ENCODE data around the gene MITF.

MITF gene

DNA sequence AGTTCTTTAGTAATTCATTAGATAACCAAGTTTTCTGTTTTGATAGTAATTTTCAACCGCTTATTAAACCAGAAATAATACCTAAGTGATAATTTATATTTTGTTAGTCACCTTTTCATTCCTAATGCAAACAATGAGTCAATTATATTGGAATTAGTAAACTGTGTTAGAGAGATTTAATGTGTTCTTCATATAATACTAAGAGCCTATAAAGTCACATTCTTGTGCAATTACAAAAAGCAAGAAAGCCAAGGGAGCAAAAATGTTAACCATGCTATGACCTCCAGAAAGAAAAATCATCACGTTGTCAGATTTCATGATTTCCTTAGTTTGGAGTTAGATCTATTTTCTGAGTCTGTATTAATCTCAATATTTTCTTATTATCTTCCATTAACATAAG lies 151.4 kb downstream of the MITF start:
- no peak overlapping the region for H3K4me2 ChIP-seq (ENCODE audit: low read length)
- no peaks in the 10 kb centered on the region for H3F3A ChIP-seq (ENCODE audit: control insufficient read depth, insufficient read depth)
- no peaks in the 10 kb centered on the region for H3K9me3 ChIP-seq (ENCODE audit: control insufficient read depth, insufficient read depth, low read length)
- H3K36me3 ChIP-seq (ENCODE audit: control insufficient read depth, low read length): no peaks in the 10 kb centered on the region
- no peak overlapping the region for H3K4me3 ChIP-seq (ENCODE audit: low read length)
- H3K79me2 ChIP-seq (ENCODE audit: control insufficient read depth, low read length): no peaks in the 10 kb centered on the region
- H3K4me1 ChIP-seq (ENCODE audit: control insufficient read depth, low read length): peaks cover 12% of the 10 kb centered on the region
- no peaks in the 10 kb centered on the region for H3K27me3 ChIP-seq (ENCODE audit: control insufficient read depth, low read length)
- H3K27ac ChIP-seq (ENCODE audit: low read depth, low read length): no peak overlapping the region
- H4K20me1 ChIP-seq (ENCODE audit: control insufficient read depth, insufficient read depth, low read depth, low read length): no peaks in the 10 kb centered on the region
- TF ChIP-seq EZH2phosphoT487 (IDR thresholded peaks at IDR 0.05; ENCODE audit: borderline replicate concordance, low read length): no peak
- TF ChIP-seq, protein P1, sequence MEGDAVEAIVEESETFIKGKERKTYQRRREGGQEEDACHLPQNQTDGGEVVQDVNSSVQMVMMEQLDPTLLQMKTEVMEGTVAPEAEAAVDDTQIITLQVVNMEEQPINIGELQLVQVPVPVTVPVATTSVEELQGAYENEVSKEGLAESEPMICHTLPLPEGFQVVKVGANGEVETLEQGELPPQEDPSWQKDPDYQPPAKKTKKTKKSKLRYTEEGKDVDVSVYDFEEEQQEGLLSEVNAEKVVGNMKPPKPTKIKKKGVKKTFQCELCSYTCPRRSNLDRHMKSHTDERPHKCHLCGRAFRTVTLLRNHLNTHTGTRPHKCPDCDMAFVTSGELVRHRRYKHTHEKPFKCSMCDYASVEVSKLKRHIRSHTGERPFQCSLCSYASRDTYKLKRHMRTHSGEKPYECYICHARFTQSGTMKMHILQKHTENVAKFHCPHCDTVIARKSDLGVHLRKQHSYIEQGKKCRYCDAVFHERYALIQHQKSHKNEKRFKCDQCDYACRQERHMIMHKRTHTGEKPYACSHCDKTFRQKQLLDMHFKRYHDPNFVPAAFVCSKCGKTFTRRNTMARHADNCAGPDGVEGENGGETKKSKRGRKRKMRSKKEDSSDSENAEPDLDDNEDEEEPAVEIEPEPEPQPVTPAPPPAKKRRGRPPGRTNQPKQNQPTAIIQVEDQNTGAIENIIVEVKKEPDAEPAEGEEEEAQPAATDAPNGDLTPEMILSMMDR (IDR thresholded peaks at IDR 0.05; ENCODE audit: low read depth, low read length, poor library complexity, severe bottlenecking): no peak
- no peaks in the 10 kb centered on the region for H3K9me2 ChIP-seq (replicated peaks; ENCODE audit: control insufficient read depth, low read length)

DNA sequence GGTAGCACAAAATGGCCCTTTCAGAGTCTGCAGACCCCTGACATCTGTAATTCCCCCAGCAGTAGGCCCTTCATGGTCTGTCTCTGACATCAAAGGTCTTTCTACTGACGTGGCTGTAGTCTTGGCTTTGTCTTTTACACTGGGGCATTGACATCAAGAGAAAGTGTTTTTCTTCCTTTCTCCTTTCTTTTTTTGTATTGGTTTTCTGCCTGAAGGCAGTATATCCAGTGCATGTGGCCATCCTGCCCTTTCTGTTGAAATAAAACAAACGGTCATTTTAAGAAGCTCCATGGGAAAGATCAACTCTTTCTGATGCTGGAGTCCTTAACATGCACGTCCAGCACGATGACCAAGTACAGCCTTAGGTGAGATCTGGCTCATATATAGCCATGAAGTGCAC lies 153.4 kb downstream of the MITF start:
- Histone ChIP-seq H3F3A (ENCODE audit: control insufficient read depth, insufficient read depth) (no peaks in the 10 kb centered on the region), H3K27me3 (ENCODE audit: control insufficient read depth, low read length) (no peaks in the 10 kb centered on the region), H4K20me1 (ENCODE audit: control insufficient read depth, insufficient read depth, low read depth, low read length) (no peaks in the 10 kb centered on the region), H3K36me3 (ENCODE audit: control insufficient read depth, low read length) (no peaks in the 10 kb centered on the region), H3K4me2 (ENCODE audit: low read length) (no peak overlapping the region), H3K79me2 (ENCODE audit: control insufficient read depth, low read length) (no peaks in the 10 kb centered on the region), H3K9me3 (ENCODE audit: control insufficient read depth, insufficient read depth, low read length) (no peaks in the 10 kb centered on the region), H3K27ac (ENCODE audit: low read depth, low read length) (no peak overlapping the region), H3K9me2 (replicated peaks; ENCODE audit: control insufficient read depth, low read length) (no peaks in the 10 kb centered on the region), H3K4me3 (ENCODE audit: low read length) (no peak overlapping the region), H3K4me1 (ENCODE audit: control insufficient read depth, low read length) (peaks cover 4% of the 10 kb centered on the region)
- TF ChIP-seq, protein P1 (IDR thresholded peaks at IDR 0.05; ENCODE audit: low read depth, low read length, poor library complexity, severe bottlenecking): no peak
- TF ChIP-seq EZH2phosphoT487 (IDR thresholded peaks at IDR 0.05; ENCODE audit: borderline replicate concordance, low read length): no peak

DNA sequence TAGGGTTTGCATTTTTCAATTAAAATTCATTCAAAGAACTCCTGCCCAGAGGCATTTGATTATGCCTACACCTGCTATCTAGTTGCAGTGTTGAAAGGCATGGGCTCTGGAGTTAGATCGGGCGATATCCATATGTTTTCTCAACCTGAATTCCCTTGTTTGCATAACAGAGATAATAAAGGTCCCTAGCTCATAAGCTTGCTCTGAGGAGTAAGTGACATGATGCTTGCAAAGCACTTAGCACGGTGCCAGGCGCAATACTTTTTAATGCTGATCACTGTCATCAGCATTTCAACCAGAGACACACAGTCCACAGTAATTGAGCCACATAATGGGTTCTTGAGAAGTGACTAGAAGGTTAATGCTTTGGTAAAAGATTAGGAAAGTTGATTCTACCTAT lies 154.0 kb downstream of the MITF start:
- H3K9me3 ChIP-seq (ENCODE audit: control insufficient read depth, insufficient read depth, low read length): no peaks in the 10 kb centered on the region
- no peaks in the 10 kb centered on the region for H3K79me2 ChIP-seq (ENCODE audit: control insufficient read depth, low read length)
- no peaks in the 10 kb centered on the region for H3F3A ChIP-seq (ENCODE audit: control insufficient read depth, insufficient read depth)
- peaks cover 2% of the 10 kb centered on the region; the same call in 1 of the 2 replicates for H3K4me1 ChIP-seq (ENCODE audit: control insufficient read depth, low read length)
- no peaks in the 10 kb centered on the region for H3K36me3 ChIP-seq (ENCODE audit: control insufficient read depth, low read length)
- H3K27me3 ChIP-seq (ENCODE audit: control insufficient read depth, low read length): no peaks in the 10 kb centered on the region
- no peak overlapping the region for H3K4me2 ChIP-seq (ENCODE audit: low read length)
- no peak overlapping the region for H3K4me3 ChIP-seq (ENCODE audit: low read length)
- no peak overlapping the region for H3K27ac ChIP-seq (ENCODE audit: low read depth, low read length)
- no peaks in the 10 kb centered on the region for H4K20me1 ChIP-seq (ENCODE audit: control insufficient read depth, insufficient read depth, low read depth, low read length)
- TF ChIP-seq EZH2phosphoT487 (IDR thresholded peaks at IDR 0.05; ENCODE audit: borderline replicate concordance, low read length): no peak
- TF ChIP-seq, protein P1 (IDR thresholded peaks at IDR 0.05; ENCODE audit: low read depth, low read length, poor library complexity, severe bottlenecking): no peak
- no peaks in the 10 kb centered on the region for H3K9me2 ChIP-seq (replicated peaks; ENCODE audit: control insufficient read depth, low read length)
